Mucosa of rectum (tissue), 2 donors: ENCODE measurements around the gene FAM193A.
"Not testable (repeated sequence)": the region's sequence is repeated elsewhere in the genome, so short reads cannot be mapped to it uniquely, and the experiment has no call there.

Experiments used
- H3K27ac ChIP-seq, 2 donors: one replicate each; pipeline ENCODE4 v1.7.0; 2013; ENCODE audit warnings: inconsistent platforms in 2 of 2, low read depth in 2 of 2, low read length in 2 of 2
- H3K27me3 ChIP-seq, 2 donors: one replicate each; pipeline ENCODE4 v1.7.0; 2013; ENCODE audit warnings: low read length in 2 of 2; ENCODE audit not compliant: control insufficient read depth in 2 of 2, insufficient read depth in 2 of 2
- H3K36me3 ChIP-seq, 2 donors: one replicate each; pipeline ENCODE4 v1.7.0; 2013; ENCODE audit warnings: low read length in 2 of 2; ENCODE audit not compliant: control insufficient read depth in 2 of 2, insufficient read depth in 2 of 2
- H3K4me1 ChIP-seq, 2 donors: one replicate each; pipeline ENCODE4 v1.7.0; 2013; ENCODE audit warnings: low read length in 2 of 2, mild to moderate bottlenecking in 1 of 2; ENCODE audit not compliant: control insufficient read depth in 2 of 2, insufficient read depth in 2 of 2
- H3K4me3 ChIP-seq, 2 donors: one replicate each; pipeline ENCODE4 v1.7.0; 2013; ENCODE audit warnings: low read length in 2 of 2
- H3K9ac ChIP-seq, 2 donors: one replicate each; pipeline ENCODE4 v1.7.0; 2013; ENCODE audit warnings: low read length in 2 of 2, low read depth in 1 of 2, mild to moderate bottlenecking in 1 of 2
- H3K9me3 ChIP-seq, 2 donors: one replicate each; pipeline ENCODE4 v1.7.0; 2013; ENCODE audit warnings: low read length in 2 of 2; ENCODE audit not compliant: control insufficient read depth in 2 of 2
- donor health status: healthy.
- donor health status: Normal muscosa, but diverticular disease.

Gene FAM193A

GRCh38 chr4:2713337-2713736 is 176.9 kb downstream of the FAM193A start:
- Histone ChIP-seq H3K36me3 (peaks cover 19 to 33% of the 10 kb centered on the region in 2 donors), H3K27ac (no peak overlapping the region), H3K9me3 (no peaks in the 10 kb centered on the region), H3K4me3 (no peak overlapping the region), H3K9ac (no peak overlapping the region), H3K4me1 (peaks cover 0 to 3% of the 10 kb centered on the region in 2 donors), H3K27me3 (no peaks in the 10 kb centered on the region)

- Histone ChIP-seq H3K27ac (no peak overlapping the region), H3K4me3 (no peak overlapping the region), H3K4me1 (peaks cover 0 to 3% of the 10 kb centered on the region in 2 donors), H3K9me3 (no peaks in the 10 kb centered on the region), H3K36me3 (peaks cover 21 to 33% of the 10 kb centered on the region in 2 donors), H3K9ac (no peak overlapping the region), H3K27me3 (no peaks in the 10 kb centered on the region)
Observed at GRCh38 chr4:2714061-2714770, 177.8 kb downstream of the FAM193A start.

DNA sequence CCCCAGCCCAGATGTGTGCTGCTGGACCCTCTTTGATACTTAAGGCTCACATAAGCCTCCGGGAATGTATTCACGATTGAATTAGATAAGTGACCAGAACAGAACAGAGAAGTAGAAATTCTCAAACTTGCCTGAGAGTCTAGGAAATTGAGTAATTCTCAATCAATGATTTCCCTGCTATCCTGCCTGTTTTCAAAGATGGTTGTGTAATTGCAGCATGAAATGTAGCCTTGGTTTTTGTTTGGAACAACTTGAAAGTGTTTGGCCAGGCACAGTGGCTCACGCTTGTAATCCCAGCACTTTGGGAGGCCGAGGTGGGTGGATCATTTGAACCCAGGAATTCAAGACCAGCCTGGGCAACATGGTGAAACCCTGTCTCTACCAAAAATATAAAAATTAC is 178.5 kb downstream of the FAM193A start:
- Histone ChIP-seq H3K4me3 (no peak overlapping the region), H3K9me3 (no peaks in the 10 kb centered on the region), H3K4me1 (peaks cover 0 to 3% of the 10 kb centered on the region in 2 donors), H3K27ac (no peak overlapping the region), H3K9ac (no peak overlapping the region), H3K27me3 (no peaks in the 10 kb centered on the region), H3K36me3 (peaks cover 21 to 33% of the 10 kb centered on the region in 2 donors)

DNA sequence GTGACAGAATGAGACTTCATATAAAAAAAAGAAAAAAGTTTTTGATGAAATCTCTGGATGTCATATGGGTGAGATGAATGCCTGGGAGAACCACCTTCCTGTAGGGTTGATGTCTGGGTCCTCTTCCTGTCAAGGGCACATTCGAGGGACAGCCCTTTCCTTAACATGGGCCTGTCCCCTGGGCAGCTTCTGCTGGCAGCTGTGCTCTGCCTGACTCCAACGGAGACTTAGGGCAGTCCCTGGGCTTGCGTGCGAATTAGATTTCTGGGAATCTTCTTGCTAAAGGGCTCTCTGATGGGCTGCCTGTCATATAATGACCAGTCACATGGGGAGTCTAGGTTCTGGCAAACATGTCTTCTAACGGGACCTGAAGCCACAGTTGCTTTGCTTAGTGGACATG is 179.0 kb downstream of the FAM193A start:
- H3K9me3 ChIP-seq, result no peaks in the 10 kb centered on the region
- no peak overlapping the region for H3K4me3 ChIP-seq
- peaks cover 0 to 3% of the 10 kb centered on the region in 2 donors for H3K4me1 ChIP-seq
- H3K27me3 ChIP-seq, result no peaks in the 10 kb centered on the region
- no peak overlapping the region for H3K9ac ChIP-seq
- no peak overlapping the region for H3K27ac ChIP-seq
- peaks cover 21 to 36% of the 10 kb centered on the region in 2 donors for H3K36me3 ChIP-seq

GRCh38 chr4:2716236-2716635 is 179.8 kb downstream of the FAM193A start:
- H3K4me3 ChIP-seq, result no peak overlapping the region
- H3K4me1 ChIP-seq, result peaks cover 0 to 3% of the 10 kb centered on the region in 2 donors
- H3K27me3 ChIP-seq, result no peaks in the 10 kb centered on the region
- no peaks in the 10 kb centered on the region for H3K9me3 ChIP-seq
- H3K27ac ChIP-seq, result no peak overlapping the region
- H3K9ac ChIP-seq, result no peak overlapping the region
- peaks cover 21 to 41% of the 10 kb centered on the region in 2 donors for H3K36me3 ChIP-seq

- H3K27ac ChIP-seq, result no peak overlapping the region
- peaks cover 16 to 25% of the 10 kb centered on the region in 2 donors for H3K36me3 ChIP-seq
- H3K27me3 ChIP-seq, result no peaks in the 10 kb centered on the region
- no peak overlapping the region for H3K4me3 ChIP-seq
- H3K9me3 ChIP-seq, result no peaks in the 10 kb centered on the region
- no peaks in the 10 kb centered on the region for H3K4me1 ChIP-seq
- H3K9ac ChIP-seq, result no peak overlapping the region
Observed at GRCh38 chr4:2721586-2721985, 185.1 kb downstream of the FAM193A start.

GRCh38 chr4:2722033-2722432 is 185.6 kb downstream of the FAM193A start:
- Histone ChIP-seq H3K27me3 (no peaks in the 10 kb centered on the region), H3K4me3 (no peak overlapping the region), H3K27ac (no peak overlapping the region), H3K9ac (no peak overlapping the region), H3K9me3 (no peaks in the 10 kb centered on the region), H3K36me3 (peaks cover 12 to 21% of the 10 kb centered on the region in 2 donors), H3K4me1 (no peaks in the 10 kb centered on the region)

- peaks cover 12 to 20% of the 10 kb centered on the region in 2 donors for H3K36me3 ChIP-seq
- H3K4me3 ChIP-seq, result no peak overlapping the region
- no peaks in the 10 kb centered on the region for H3K4me1 ChIP-seq
- no peaks in the 10 kb centered on the region for H3K9me3 ChIP-seq
- no peaks in the 10 kb centered on the region for H3K27me3 ChIP-seq
- no peak overlapping the region for H3K9ac ChIP-seq
- no peak overlapping the region for H3K27ac ChIP-seq
Observed at GRCh38 chr4:2723751-2724150, 187.3 kb downstream of the FAM193A start.

GRCh38 chr4:2725380-2725779 is 188.9 kb downstream of the FAM193A start:
- Histone ChIP-seq H3K9me3 (no peaks in the 10 kb centered on the region), H3K36me3 (peaks cover 18 to 24% of the 10 kb centered on the region in 2 donors), H3K27ac (no peak overlapping the region), H3K9ac (no peak overlapping the region), H3K4me1 (no peaks in the 10 kb centered on the region), H3K27me3 (no peaks in the 10 kb centered on the region), H3K4me3 (no peak overlapping the region)

DNA sequence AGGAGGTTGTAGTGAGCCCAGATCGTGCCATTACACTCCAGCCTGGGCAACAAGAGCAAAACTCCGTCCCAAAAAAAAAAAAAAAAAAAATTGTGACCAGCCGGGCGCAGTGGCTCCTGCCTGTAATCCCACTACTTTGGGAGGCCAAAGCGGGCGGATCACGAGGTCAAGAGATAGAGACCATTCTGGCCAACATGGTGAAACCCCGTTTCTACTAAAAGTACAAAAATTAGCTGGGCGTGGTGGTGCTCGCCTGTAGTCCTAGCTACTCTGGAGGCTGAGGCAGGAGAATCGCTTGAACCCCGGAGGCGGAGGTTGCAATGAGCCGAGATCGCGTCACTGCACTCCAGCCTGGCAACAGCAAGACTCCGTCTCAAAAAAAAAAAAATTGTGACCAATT is 190.4 kb downstream of the FAM193A start:
- not testable (repeated sequence) for H3K27ac ChIP-seq, H3K4me1 ChIP-seq, H3K4me3 ChIP-seq, H3K9me3 ChIP-seq, H3K27me3 ChIP-seq, H3K9ac ChIP-seq
- H3K36me3 ChIP-seq, result peaks cover 17 to 19% of the 10 kb centered on the region in 2 donors
